ENCODE data around the gene SLC38A5. TPM values are rescaled to one million over a fixed set of nuclear protein-coding genes. Genes with fewer than 3 reads are reported as not detected.

SLC38A5 gene
- total and polyA plus RNA-seq, 9 of the 15 experiments (the other 6 are each of a cell fraction or from before 2014, with no cell fraction given): 9.3 to 228 (median 142) TPM

GRCh38 chrX:48475774-48476577 is 5.9 kb upstream of the SLC38A5 start, which contains the start of gene FTSJ1 (continued):
- TF ChIP-seq, protein P1, sequence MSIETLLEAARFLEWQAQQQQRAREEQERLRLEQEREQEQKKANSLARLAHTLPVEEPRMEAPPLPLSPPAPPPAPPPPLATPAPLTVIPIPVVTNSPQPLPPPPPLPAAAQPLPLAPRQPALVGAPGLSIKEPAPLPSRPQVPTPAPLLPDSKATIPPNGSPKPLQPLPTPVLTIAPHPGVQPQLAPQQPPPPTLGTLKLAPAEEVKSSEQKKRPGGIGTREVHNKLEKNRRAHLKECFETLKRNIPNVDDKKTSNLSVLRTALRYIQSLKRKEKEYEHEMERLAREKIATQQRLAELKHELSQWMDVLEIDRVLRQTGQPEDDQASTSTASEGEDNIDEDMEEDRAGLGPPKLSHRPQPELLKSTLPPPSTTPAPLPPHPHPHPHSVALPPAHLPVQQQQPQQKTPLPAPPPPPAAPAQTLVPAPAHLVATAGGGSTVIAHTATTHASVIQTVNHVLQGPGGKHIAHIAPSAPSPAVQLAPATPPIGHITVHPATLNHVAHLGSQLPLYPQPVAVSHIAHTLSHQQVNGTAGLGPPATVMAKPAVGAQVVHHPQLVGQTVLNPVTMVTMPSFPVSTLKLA (conservative IDR thresholded peaks at IDR 0.05): peak; percentile 88 to 95
- TF ChIP-seq, protein P2, sequence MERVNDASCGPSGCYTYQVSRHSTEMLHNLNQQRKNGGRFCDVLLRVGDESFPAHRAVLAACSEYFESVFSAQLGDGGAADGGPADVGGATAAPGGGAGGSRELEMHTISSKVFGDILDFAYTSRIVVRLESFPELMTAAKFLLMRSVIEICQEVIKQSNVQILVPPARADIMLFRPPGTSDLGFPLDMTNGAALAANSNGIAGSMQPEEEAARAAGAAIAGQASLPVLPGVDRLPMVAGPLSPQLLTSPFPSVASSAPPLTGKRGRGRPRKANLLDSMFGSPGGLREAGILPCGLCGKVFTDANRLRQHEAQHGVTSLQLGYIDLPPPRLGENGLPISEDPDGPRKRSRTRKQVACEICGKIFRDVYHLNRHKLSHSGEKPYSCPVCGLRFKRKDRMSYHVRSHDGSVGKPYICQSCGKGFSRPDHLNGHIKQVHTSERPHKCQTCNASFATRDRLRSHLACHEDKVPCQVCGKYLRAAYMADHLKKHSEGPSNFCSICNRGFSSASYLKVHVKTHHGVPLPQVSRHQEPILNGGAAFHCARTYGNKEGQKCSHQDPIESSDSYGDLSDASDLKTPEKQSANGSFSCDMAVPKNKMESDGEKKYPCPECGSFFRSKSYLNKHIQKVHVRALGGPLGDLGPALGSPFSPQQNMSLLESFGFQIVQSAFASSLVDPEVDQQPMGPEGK (CRISPR knock-in tag; IDR thresholded peaks at IDR 0.05; ENCODE audit: borderline replicate concordance): no peak
- TF ChIP-seq LCOR (CRISPR knock-in tag; IDR thresholded peaks at IDR 0.05) (no peak), JUNB (CRISPR knock-in tag; conservative IDR thresholded peaks at IDR 0.05) (no peak), ZNF143 (CRISPR knock-in tag; IDR thresholded peaks at IDR 0.05) (peak; percentile 95), MTA1 (IDR thresholded peaks at IDR 0.05; ENCODE audit: borderline replicate concordance) (peak; percentile 97), ZNF253 (CRISPR knock-in tag; conservative IDR thresholded peaks at IDR 0.05) (no peak), TAF1 (IDR thresholded peaks at IDR 0.05; ENCODE audit: control insufficient read depth, extremely low read depth, insufficient read depth, low read length, severe bottlenecking) (peak; percentile 54), IRF2 (CRISPR knock-in tag; IDR thresholded peaks at IDR 0.05) (no peak), CHD7 (IDR thresholded peaks at IDR 0.05; ENCODE audit: low read depth, low read length) (no peak)

Measured in K562 (cell line).